ENCODE results near the gene PIGU. TPM values are rescaled to one million over a fixed set of nuclear protein-coding genes. Genes with fewer than 3 reads are reported as not detected.
"Not testable (repeated sequence)": the region's sequence is repeated elsewhere in the genome, so short reads cannot be mapped to it uniquely, and the experiment has no call there.

PIGU gene
- total and polyA plus RNA-seq, 5 experiments from 2014 or later, result 11.4 to 25.4 (median 18.3) TPM

DNA sequence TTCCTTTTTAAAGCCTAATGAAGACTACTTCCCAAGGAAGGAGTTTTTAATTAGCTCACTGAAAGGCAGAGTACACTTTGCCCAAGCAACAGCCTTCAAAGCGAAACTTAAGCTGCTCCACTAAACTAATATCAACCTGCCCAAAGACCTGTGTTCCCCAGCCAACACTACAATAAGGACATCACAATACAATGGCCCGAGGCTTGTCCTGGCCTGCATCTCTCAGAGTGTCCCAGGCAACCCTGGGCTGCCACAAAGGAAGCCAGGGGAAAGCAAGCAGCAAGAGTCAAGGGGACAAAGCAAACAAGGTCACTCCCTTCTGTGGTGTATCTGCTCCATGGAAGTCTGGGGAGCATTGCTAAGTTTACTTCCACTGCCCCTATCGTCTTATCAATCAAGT lies 52.3 kb downstream of the PIGU start:
- peaks cover 0 to 8% (median 7%) of the 10 kb centered on the region in 4 donors for H3K4me1 Mint-ChIP-seq
- ATAC-seq, result no peak
- no peak overlapping the region for H3K27ac Mint-ChIP-seq
- DNase-seq, result no peak
- H3K27me3 Mint-ChIP-seq, result no peaks in the 10 kb centered on the region
- peaks cover 18 to 74% (median 32%) of the 10 kb centered on the region in 3 donors for H3K36me3 Mint-ChIP-seq
- POLR2A ChIA-PET, result no interaction called here
- no peak overlapping the region for H3K4me3 Mint-ChIP-seq
- H3K9me3 Mint-ChIP-seq, result no peaks in the 10 kb centered on the region

DNA sequence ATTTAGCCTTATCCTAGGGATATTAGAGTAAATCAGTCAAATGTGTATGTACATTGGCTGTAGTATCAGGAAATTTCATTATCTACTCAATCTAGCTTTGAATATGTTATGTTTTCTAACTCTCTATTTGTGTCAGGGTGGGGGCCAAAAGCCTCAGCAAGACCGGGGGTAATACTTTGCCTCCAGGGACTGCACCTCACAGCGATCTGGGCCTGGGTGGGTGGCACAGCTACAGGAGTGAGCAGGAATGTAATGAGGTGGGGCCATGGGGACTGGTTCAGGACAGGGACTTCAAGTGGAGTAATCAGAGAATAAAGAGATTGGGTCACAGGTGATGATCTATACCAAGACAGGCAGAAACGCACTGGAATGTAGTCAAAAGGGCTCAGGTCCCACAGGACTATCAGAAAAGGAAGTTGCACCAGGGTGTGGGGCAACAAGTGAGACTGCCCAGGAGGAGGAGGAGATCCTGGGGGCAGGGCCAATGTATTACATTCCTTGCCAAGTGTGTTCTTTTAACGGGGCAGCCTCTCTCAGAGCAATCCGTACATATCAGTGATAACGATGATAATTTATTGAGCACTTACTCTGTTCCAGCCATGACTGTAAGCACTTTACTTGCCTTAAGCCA lies 54.0 kb downstream of the PIGU start:
- no peak overlapping the region for H3K27ac Mint-ChIP-seq
- H3K27me3 Mint-ChIP-seq, result no peaks in the 10 kb centered on the region
- ATAC-seq (no peak), DNase-seq (no peak)
- no peak overlapping the region for H3K4me3 Mint-ChIP-seq
- POLR2A ChIA-PET, result no interaction called here
- H3K4me1 Mint-ChIP-seq, result peaks cover 0 to 13% (median 6%) of the 10 kb centered on the region in 4 donors
- H3K36me3 Mint-ChIP-seq, result peaks cover 18 to 66% (median 31%) of the 10 kb centered on the region in 3 donors
- H3K9me3 Mint-ChIP-seq, result no peaks in the 10 kb centered on the region

DNA sequence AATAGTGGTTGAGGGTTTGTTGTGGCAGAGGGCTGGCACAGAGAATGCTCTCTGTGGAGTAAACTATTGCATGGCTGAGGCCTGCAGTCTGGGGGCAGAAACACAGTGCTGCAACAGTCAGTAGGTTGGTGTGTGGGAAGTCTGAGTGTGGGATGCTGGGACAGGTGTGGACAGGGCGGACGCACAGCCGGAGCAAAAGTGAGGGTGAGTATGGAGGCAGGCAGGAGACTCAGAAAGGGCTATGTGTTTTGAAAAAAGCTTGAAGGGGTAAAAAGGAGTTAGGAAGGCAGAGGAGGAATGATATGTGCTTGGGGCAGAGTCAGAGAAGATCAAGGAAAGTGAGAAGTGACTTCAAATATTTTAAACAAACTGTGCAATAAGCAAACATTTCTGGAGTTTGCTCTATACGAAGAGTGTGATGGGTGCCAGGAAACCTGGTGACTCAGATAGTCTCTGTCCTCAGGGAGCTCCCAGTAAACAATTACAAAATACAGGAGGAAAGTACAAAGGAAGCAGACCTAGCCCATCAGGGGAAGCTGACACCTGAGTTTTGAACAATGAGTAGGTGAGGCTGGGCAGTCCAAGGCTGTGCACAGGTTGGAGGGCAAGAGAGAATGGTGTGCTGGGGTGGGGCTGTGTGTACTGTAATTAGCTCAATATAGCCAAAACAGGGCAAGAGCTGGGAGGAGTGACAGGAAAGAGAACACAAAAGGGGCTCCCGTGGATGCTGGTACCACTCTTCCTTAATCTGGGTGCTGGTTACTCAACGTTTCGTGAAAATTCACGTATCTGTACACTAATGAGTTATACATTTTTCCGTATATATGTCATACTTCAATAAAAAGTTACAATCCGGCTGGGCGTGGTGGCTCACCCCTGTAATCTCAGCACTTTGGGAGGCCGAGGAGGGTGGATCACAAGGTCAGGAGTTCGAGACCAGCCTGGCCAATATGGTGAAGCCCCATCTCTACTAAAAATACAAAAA lies 55.2 kb downstream of the PIGU start:
- H3K27me3 Mint-ChIP-seq, result no peaks in the 10 kb centered on the region
- POLR2A ChIA-PET, result no interaction called here
- DNase-seq, result no peak
- H3K27ac Mint-ChIP-seq, result peak overlapping the region in 3 of 10 donors; percentile 45 to 63 (median 46)
- no peak overlapping the region for H3K4me3 Mint-ChIP-seq
- peaks cover 0 to 13% (median 6%) of the 10 kb centered on the region in 4 donors for H3K4me1 Mint-ChIP-seq
- no peak for ATAC-seq
- H3K36me3 Mint-ChIP-seq, result peaks cover 18 to 67% (median 38%) of the 10 kb centered on the region in 3 donors
- H3K9me3 Mint-ChIP-seq, result no peaks in the 10 kb centered on the region

DNA sequence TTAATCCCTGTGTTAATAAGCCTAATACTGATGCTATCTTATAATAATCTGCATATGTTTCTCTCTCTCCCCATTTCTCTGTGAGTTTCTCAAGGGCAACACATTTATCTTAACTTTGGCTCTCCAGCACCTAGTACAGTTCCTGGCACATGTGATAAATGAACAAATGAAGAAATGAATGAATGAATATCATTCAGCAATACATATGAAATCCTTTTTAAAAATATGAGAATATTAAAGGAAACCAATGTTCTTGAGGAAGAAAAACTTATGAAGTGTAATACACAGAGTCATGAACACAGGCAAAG lies 55.9 kb downstream of the PIGU start:
- Mint-ChIP-seq H3K4me1 (peaks cover 0 to 13% (median 6%) of the 10 kb centered on the region in 4 donors), H3K27ac (peak overlapping the region in 3 of 10 donors; percentile 37 to 63 (median 46)), H3K9me3 (no peaks in the 10 kb centered on the region), H3K36me3 (peaks cover 18 to 70% (median 39%) of the 10 kb centered on the region in 3 donors), H3K4me3 (no peak overlapping the region), H3K27me3 (no peaks in the 10 kb centered on the region)
- DNase-seq, result no peak
- ATAC-seq, result no peak
- POLR2A ChIA-PET, result no interaction called here

DNA sequence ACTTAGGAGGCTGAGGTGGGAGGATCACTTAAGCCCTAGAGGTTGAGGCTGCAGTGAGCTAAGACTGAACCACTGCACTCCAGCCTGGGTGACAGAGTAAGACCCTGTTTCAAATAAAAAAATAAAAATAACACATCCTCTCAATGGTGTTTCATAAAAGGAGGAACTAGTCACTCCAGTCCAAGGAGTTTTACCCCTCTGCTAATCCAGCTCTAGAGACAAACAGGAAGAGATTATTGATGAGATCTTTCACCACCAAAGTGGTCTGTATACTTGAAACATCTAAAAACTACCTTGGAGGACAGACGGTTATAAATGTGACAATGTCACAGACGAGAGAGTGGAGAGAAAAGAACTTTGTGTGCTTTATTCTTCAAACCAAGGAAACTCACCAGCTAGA lies 58.2 kb downstream of the PIGU start:
- Mint-ChIP-seq H3K27me3 (no peaks in the 10 kb centered on the region), H3K36me3 (peaks cover 23 to 77% (median 48%) of the 10 kb centered on the region in 3 donors), H3K9me3 (no peaks in the 10 kb centered on the region), H3K4me3 (no peak overlapping the region), H3K27ac (peak overlapping the region in 1 of 10 donors; percentile 34), H3K4me1 (peaks cover 0 to 13% (median 5%) of the 10 kb centered on the region in 4 donors)
- POLR2A ChIA-PET, result interaction anchor here (0.6 kb wide), 1 partner anchor 84 kb away, joined by 3 read pairs; no protein-coding TSS in a partner anchor
- no peak for DNase-seq
- no peak for ATAC-seq

DNA sequence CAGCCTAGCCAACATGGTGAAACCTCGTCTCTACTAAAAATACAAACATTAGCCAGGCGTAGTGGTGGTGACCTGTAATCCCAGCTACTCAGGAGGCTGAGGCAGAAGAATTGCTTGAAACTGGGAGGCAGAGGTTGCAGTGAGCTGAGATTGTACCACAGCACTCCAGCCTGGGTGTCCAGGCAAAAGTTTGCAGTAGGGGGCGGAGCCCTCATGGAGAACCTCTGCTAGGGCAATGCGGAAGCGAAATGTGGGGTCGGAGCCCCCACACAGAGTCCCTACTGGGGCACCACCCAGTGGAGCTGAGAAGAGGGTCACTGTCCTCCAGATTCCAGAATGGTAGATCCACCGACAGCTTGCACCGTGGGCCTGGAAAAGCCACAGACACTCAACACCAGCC lies 60.0 kb downstream of the PIGU start:
- H3K9me3 Mint-ChIP-seq, H3K27me3 Mint-ChIP-seq, H3K4me3 Mint-ChIP-seq, DNase-seq, POLR2A ChIA-PET, ATAC-seq: not testable (repeated sequence)
- Mint-ChIP-seq H3K36me3 (peaks cover 22 to 75% (median 50%) of the 10 kb centered on the region in 3 donors), H3K4me1 (peaks cover 0 to 11% (median 5%) of the 10 kb centered on the region in 4 donors), H3K27ac (peak overlapping the region in 1 of 10 donors; percentile 72)

DNA sequence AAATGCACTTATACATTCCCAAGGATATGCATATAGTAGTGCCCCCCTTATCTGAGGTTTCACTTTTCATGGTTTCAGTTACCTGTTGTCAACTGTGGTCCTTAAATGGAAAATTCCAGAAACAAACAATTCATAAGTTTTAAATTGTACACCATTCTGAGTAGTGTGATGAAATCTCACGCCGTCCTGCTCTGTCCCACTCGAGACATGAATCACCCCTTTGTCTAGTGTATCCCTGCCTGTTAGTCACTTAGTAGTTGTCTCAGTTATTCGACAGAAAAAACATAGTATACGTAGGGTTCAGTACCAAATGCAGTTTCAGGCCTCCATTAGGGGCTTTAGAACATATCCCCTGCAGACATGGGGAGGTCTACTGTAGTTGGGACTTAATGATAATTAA lies 61.4 kb downstream of the PIGU start:
- ATAC-seq, result no peak
- H3K9me3 Mint-ChIP-seq, result no peaks in the 10 kb centered on the region
- peak overlapping the region in 2 of 10 donors; percentile 4 to 52 for H3K27ac Mint-ChIP-seq
- peaks cover 10 to 70% (median 43%) of the 10 kb centered on the region in 3 donors for H3K36me3 Mint-ChIP-seq
- POLR2A ChIA-PET, result no interaction called here
- no peaks in the 10 kb centered on the region for H3K27me3 Mint-ChIP-seq
- no peak overlapping the region for H3K4me3 Mint-ChIP-seq
- DNase-seq, result no peak
- H3K4me1 Mint-ChIP-seq, result peaks cover 0 to 7% (median 1%) of the 10 kb centered on the region in 4 donors

DNA sequence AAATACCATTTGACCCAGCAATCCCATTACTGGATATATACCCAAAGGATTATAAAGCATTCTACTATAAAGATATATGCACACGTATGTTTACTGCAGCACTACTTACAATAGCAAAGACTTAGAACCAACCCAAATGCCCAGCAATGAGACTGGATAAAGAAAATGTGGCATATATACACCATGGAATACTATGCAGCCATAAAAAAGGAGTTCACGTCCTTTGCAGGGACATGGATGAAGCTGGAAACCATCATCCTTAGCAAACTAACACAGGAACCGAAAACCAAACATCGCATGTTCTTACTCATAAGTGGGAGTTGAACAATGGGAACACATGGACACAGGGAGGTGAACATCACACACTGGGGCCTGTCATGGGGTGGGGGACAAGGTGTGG lies 64.9 kb downstream of the PIGU start:
- POLR2A ChIA-PET, ATAC-seq, H3K27me3 Mint-ChIP-seq, H3K9me3 Mint-ChIP-seq, H3K27ac Mint-ChIP-seq, DNase-seq, H3K4me3 Mint-ChIP-seq: not testable (repeated sequence)
- Mint-ChIP-seq H3K4me1 (peaks cover 0 to 14% (median 1%) of the 10 kb centered on the region in 4 donors), H3K36me3 (peaks cover 10 to 64% (median 32%) of the 10 kb centered on the region in 3 donors)

DNA sequence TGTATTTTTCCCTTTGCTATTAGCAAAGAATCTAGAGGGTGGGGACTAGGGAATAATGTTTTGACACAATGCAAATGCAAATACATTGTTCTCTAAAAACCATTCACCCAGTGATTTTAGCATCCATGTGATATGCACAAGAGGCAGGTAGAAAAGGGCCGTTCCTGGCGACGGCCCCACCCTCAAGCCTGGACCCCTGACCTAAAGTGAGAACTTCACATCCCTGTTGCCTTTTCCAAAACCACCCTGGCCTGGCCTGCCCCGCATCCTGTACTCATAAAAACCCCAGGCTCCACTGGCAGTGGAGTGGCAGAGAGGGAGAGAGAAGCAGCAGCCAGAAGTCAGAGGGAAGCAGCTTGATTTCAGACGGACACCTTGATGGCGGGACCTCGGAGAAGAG lies 69.8 kb downstream of the PIGU start:
- no peak for DNase-seq
- POLR2A ChIA-PET, result no interaction called here
- Mint-ChIP-seq H3K4me1 (peaks cover 0 to 14% (median 1%) of the 10 kb centered on the region in 4 donors), H3K4me3 (no peak overlapping the region), H3K27me3 (no peaks in the 10 kb centered on the region), H3K9me3 (no peaks in the 10 kb centered on the region), H3K36me3 (peaks cover 0 to 40% (median 15%) of the 10 kb centered on the region in 3 donors), H3K27ac (peak overlapping the region in 1 of 10 donors; percentile 13)
- no peak for ATAC-seq

DNA sequence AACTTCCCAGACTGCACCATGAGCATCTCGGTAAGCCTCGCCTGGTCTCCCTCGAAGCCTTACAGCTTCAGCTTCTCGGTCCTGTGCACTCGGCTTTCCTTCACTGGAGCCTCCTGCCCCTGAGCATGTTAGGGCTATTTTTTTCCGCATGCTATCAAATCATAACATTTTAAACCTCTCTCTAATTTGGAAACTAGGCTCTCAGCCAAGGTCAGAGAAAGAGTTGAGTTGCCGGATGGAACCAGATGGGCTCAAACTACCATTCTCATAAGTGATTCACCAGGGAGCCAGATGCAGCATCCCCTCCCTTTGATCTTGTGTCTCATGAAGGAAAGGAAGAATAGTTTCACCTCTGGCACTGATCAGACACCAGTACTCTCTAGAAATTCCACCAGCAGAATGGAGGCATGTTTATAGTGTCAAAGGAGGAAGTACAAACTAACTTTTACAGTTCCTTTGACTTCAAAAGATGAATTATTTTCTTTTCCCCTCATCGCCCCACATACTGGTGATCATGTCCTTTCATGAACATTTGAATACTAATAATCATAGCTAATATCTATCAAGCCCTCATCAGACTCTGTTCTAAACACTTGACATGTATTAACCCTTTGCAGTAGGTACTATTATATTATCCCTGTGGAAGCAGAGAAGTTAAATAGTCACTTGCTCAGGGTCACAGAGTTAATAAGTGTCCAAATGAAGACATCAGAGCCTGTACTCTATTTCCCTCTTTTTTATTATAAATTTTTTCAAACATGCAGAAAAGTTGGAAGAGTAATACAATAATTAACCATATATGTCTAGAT lies 71.7 kb downstream of the PIGU start:
- Mint-ChIP-seq H3K36me3 (peaks cover 0 to 36% (median 6%) of the 10 kb centered on the region in 3 donors), H3K27ac (peak overlapping the region in 3 of 10 donors; percentile 23 to 71 (median 52)), H3K9me3 (no peaks in the 10 kb centered on the region), H3K4me3 (no peak overlapping the region), H3K4me1 (peaks cover 0 to 10% (median 1%) of the 10 kb centered on the region in 4 donors), H3K27me3 (no peaks in the 10 kb centered on the region)
- no peak for ATAC-seq
- no peak for DNase-seq
- POLR2A ChIA-PET, result interaction anchor here (0.7 kb wide), 1 partner anchor 836 kb away, joined by 3 read pairs; no protein-coding TSS in a partner anchor

DNA sequence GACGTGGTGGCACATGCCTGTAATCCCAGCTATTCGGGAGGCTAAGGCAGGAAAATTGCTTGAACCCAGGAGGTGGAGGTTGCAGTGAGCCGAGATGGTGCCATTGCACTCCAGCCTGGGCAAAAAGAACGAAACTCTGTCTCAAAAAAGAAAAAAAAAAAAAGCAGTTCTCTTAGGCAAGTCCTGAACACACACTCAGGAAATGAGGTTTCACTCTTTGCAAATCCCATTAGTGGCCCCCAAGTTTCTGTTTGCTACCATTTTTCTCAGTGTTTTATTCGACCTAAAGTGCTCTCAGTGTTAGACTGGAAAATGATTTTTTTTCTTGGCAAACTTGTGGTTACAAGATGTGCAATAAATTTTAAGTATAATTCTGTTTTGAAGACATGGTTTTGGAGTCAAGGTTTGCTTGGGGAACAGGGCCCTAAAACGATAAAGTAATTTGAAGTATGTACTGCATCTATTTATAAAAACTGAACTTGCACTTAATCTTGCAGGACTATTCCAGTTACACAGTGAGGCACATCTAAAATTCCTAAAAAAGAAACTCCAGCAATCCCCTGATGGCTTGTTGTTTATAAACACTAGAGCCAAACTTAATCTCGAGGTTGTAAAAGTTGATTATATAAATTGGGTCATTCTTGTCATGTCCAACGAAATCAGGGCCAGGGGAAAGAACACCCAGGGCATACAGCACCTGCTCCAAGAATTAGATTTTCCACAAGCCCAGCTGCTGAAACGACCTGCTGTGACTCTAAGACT lies 75.8 kb downstream of the PIGU start:
- no peak overlapping the region for H3K27ac Mint-ChIP-seq
- ATAC-seq (no peak), DNase-seq (no peak)
- POLR2A ChIA-PET, result no interaction called here
- no peaks in the 10 kb centered on the region for H3K9me3 Mint-ChIP-seq
- H3K27me3 Mint-ChIP-seq, result no peaks in the 10 kb centered on the region
- peaks cover 0 to 27% (median 8%) of the 10 kb centered on the region in 3 donors for H3K36me3 Mint-ChIP-seq
- no peak overlapping the region for H3K4me3 Mint-ChIP-seq
- no peaks in the 10 kb centered on the region for H3K4me1 Mint-ChIP-seq
